NCI-H2196 treated with DMSO at 0.1 percent for 48 hours (cell line): ENCODE data around the gene FYTTD1.

Experiments used
- DNase-seq: peaks from one replicate; lab custom pipeline; 2025; ENCODE audit not compliant: unreplicated experiment; lab: John Stamatoyannopoulos, UW

Gene FYTTD1

DNA sequence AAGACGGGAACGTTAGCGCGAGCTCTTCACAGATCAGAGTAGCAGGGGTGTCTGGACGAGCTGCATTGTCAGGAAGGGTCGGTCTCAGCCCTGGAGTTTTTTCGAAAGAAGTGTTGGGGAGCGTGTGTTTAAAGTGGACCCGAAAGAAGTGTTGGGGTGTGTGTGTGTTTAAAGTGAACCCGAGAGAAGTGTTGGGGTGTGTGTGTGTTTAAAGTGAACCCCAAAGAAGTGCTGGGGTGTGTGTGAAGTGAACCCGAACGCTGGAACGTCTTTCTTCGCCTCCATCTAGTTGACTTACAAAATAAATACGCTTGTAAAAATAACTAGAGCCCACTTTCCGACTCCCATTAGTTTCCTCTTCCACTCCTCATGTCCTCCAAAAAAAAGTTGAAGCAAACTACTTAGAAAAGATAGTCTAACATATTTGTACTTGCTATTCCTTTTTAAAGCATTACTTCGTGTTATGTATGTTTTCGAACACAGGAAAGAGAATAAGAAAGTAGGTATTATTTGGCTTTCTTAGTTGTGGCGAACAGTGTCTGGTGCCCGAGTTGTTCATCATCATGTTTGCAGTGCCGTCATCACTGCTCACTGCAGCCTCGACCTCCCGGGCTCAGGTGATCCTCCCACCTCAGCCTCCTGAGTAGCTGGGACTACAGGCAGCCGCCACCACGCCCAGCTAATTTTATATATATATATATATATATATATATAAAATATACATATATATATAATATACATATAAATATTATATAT, 42.4 kb downstream of the FYTTD1 start:
- no peak for DNase-seq

DNA sequence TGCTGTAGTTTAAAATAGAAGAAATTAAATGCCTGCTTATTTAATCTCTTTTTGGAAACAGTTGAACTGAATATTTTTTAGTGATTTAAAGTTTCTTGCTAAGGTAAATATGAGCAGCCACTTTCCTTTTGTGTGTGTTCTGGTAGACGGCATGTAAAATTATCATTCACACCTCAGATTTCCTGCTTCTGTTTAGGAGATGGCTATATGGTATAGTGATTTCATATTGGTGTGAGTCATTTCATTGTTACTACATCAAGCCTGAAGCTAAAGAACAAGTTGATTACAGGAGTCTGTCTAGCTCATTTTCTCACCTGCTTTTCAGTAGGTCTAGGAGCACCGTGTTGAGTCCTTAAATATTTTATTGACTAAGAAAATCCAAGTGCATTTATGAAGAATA, 43.6 kb downstream of the FYTTD1 start:
- no peak for DNase-seq

DNA sequence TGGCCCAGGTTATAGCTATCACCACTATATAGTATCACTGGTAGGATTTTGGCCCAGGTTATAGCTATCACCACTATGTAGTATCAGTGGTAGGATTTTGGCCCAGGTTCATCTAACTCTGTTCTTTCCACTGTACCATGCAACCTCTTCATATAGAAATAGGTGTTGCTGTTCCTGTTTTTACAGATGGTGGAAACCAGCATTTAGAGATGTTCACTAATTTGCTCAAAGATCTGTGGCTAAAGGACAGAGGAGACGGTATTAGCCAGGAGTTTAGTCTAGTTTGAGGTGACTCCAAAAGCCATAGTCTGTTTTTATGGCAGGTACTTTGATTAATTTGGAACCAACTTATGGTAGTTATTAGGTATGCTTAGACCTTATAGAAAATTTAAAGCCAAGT, 44.4 kb downstream of the FYTTD1 start:
- no peak for DNase-seq

DNA sequence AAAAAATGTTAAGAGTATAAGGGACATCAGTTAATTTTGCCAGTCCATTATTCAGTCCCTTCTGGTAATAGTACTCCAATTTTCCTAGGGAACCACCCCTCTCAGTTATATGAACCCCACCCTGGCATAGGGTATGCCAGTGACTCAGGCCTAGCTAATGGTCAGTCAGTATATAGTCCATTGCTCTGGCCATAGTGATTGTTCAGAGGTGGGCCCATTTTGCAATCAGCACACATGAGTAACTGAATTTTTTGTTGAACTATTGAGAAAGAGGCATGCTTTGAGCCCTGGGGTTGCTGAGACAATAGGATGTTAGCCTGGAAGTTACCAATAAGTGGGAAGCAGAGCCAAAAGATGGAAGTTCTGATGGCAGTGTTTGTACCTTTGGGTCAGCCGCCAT, 45.5 kb downstream of the FYTTD1 start:
- no peak for DNase-seq

DNA sequence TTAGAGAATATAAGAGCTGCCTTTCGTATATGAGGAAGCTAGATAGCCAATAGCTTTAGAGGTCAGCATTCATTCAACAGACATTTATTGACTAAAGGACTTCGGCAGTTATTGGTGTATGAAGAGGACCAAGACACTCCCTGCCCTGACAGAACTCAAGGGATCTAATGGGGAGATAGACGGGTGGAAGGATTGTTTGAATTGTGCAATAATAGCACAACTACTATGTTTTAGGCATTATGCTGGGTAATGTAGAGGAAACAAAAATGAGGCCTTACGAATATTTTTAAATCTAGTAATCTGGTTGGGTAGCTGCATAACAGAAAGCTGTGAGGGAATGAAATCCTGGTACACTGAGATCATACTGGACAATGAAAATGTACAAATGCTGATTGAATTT, 46.4 kb downstream of the FYTTD1 start:
- DNase-seq, result no peak

DNA sequence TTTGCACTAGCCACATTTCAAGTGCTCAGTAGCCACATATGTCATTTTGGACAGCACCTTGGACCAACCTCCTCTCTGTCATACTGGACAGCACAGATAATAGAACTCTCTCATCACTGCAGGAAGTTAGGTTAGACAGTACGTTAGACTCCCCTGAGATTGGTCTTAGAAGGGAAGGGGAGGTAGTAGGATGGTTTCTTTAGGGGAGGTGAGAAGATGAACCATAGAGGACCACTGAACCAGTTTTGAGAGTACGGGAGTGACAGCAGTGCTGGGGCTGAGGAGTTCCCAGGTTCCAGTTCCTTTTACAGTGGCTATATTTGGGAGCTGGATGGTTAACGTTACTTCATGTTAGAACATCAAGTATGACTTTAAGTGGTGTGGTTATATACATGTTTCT, 49.2 kb downstream of the FYTTD1 start:
- no peak for DNase-seq

DNA sequence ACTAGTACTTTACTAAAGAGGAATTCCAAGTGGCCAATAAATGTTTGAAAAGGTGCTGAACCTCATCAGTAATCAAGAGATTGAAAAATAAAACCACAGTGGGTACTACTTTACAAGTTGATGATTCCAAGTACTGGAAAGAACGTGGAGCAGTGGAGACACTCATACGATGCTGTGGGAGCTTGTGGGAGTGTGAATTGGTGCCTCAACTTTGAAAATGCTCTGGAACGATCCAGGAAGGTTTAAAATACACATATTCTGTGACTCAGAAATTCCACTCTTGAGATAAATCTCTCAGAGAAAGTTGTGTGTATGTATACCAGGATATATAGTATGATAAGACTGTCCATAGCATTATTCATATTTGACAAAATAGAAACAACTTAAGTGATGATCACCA, 50.7 kb downstream of the FYTTD1 start:
- no peak for DNase-seq

DNA sequence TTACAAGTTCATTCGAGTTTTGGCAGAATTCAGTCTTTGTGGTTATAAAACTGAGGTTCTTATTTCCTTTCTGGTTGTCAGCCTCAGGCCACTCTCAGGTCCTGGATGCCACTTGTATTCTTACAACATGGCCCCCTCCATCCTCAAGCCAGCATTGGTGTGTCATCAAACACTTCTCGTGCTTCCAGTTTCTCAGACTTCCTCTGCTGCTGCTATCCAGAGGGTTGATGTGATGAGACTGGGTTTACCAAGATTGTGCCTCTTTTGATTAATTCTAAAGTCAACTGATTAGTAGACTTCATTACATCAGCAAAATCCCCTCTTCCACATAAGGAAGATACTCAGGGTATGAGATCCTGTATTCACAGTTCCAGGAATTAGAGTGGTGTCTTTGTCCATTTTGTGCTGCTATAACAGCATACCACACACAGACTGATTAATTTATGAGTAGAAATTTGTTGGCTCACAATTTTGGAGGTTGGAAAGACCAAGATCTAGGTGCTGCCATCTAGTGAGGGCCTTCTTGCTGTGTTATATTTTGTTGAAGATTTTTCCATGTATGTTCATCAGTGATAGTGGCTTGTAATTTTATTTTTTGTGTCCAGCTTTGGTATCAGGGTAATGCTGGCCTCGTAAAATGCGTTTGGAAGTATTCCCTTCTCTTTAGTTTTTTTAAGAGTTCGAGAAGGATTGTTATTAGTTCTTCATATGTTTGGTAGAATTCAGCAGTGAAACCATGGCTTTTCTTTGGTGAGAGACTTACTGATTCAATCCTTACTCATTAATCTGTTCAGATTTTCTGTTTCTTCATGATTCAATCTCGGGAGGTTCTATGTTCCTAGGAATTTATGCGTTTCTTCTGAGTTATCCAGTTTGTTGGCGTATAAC, 52.5 kb downstream of the FYTTD1 start:
- DNase-seq, result no peak

DNA sequence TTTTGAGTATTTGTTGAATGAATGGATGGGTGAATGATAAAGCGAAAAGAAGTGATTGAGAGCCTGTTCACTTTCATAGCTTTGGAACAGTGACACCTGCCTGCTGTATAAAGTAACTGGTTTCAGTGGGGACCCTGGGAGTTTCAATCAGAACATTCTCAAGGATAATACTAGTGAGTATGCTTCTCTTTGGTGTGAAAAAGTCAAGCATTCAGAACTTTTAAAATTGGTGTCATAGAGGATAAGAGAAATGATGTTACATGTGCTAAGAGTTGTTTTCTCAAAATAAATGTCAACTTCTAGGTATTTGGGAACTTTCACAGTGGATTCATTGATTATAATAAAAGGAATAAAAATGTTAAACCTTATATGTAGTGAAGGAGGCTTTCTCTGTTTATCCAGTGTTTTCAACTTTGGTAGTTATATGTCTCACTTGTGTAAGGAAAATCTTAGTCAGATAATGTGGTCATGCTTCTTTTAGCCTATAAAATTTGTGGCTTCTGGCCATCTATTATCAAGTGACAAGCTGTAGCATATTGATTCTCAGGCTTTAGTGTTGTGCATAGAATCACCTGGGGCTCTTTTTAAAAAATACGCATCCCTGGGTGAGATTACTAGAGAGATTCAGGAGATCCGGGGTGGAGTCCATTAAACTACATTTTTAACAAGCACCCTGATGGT, 53.2 kb downstream of the FYTTD1 start:
- no peak for DNase-seq

DNA sequence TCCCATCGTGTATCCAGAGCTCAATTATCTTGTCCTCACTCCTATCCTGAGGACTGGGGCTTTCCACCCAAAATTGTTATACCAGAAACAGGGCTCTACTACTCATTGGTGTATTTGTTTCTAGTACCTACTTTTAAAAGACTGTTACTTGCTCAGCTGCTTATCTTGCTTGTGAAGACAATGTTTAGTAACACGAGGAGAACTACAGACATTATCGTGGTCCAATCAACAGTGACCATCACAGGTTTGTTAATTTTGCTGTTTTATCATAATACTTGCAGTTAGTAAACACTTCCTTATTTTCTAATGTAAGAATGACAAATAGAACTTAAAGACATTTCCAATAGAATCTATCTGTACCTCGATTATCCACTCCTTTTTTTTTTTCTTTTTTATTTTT, 54.8 kb downstream of the FYTTD1 start:
- no peak for DNase-seq

DNA sequence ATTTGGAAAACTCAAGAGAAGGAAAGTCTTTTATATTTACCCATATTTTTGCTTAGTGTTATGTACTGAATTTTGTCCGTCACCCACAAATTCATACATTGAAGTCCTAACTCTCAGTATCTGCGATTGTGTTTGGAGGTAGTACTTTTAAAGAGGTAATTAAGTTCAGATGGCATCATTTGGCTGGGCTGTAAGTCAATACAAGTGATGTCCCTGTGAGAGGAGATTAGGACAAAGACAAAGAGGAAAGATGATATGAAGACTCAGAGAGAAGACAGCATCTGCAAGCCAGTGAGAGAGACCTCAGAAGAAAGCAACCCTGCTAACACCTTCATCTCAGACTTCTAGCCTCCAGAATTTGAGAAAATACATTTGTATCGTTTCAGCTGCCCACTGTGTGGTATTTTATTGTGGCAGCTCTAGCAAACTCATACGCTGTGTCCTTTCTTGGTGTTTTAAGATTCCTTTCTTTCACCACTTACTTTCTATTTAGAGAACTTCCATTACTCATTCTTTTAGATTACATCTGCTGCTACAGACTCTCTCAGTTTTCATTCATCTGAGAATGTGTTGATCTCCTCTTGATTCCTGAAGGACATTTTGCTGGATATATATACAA, 58.4 kb downstream of the FYTTD1 start:
- DNase-seq, result no peak

DNA sequence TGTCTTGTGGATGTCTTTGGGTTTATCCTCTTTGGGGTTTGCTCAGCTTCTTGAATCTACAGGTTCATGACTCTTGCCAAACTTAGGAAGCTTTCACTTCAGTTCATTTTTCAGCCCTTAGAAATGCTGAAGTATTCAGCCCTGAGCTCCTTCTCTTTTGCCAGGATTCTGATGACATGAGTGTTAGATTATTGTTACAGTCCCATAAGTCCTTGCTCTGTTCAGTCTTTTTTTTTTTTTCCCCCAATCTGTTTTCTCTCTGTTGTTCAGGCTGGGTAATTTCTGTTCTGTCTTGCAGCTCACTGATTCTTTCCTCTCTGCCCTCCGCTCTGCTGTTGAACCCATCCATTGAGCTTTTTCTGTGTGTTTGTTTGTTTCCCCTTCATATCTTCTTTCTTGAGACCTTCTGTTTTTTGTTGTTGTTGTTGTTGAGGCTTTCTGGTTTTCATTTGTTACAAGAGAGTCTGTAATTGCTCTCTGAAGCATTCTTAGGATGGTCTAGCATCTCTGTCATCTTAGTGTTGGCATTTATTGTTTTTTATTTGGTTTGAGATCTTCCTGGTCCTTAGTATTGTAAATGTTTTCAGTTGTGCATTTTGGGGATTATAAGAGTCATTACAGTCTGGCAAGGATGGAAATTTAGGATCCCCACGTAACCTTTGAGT, 59.8 kb downstream of the FYTTD1 start:
- no peak for DNase-seq

DNA sequence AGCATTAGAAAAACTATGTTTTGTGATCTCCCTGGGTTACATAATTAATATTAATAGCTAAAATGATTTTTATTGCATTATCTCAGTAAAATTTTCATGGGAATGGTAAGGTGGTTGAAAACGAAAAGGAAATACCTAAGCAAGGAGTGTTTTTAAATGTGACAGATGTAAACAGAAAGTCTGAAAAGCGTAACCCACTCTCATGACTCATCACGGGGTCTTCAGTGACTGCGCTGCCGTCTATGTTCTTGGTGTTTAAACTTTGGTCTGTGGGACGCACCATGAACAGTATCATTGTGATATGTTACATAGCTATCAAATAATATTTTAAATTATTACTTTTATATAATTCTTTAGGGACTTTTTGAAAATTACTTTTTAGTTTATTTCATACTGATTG, 61.2 kb downstream of the FYTTD1 start:
- DNase-seq, result no peak

DNA sequence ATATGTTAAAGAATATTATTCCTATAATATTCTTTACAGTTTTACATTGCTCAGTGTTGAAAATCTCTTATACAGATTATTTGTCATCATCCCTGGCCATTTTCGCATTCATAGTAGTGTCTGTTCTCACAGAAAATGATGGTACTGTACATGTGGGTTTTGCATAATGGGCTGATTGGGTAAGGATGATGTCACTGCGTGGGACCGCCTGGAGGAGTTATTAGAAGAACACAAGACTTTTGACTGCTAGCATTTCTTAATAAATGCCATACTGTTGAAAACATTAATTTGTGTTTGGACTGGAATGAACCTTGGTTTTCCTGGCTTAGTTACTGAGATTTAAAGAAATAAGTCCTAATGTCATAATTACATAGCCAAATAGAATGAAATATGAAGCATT, 61.7 kb downstream of the FYTTD1 start:
- no peak for DNase-seq

DNA sequence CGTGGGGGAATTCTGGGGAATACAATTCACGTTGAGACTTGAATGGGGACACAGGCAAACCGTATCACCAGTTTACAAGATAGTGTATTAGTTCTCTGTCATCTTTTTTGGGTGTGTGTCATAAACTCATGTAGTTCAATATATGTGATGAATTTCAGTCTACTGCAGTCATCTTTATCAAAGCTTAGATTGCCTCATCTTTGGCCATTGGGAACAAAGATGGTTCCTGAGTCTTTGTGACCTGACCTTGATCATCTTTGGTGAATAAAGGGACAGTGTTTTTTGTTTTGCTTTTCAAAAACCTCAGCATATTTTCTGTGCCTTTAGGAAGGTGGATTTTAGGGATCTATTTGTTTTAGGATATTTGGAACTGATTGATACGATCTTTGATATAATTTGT, 64.7 kb downstream of the FYTTD1 start:
- no peak for DNase-seq

DNA sequence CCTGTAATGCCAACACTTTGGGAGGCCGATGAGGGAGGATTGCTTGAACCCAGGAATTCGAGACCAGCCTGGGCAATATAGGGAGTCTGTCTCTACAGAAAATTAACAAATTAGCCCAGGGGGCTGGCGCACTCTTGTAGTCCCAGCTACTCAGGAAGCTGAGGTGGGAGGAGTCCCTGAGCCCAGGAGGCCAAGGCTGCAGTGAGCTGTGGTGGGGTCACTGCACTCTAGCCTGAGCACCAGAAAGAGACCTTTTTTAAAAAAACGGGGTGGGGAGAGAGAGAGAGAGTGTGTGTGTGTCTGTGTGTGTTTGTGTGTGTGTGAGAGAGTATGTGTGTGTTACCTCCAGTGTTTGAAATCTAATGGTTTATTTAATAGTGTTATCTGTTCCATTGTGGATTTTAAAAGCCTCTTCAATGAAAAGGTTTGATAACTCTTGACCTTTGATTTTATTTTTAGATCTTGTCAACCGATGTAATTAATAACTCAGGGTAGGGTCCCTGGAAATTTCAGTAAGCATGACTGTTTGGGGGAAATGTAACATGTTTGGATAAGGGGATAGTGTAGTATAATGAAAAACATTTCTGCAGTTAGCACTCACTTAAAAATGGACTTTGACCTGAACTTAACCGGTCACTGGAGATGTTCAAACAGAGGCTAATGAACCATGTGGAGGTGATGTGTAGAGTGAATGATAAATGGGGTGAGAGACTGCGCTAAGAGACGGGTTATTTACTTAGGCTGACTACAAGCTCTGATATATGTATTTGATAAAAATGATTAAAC, 71.1 kb downstream of the FYTTD1 start:
- no peak for DNase-seq

DNA sequence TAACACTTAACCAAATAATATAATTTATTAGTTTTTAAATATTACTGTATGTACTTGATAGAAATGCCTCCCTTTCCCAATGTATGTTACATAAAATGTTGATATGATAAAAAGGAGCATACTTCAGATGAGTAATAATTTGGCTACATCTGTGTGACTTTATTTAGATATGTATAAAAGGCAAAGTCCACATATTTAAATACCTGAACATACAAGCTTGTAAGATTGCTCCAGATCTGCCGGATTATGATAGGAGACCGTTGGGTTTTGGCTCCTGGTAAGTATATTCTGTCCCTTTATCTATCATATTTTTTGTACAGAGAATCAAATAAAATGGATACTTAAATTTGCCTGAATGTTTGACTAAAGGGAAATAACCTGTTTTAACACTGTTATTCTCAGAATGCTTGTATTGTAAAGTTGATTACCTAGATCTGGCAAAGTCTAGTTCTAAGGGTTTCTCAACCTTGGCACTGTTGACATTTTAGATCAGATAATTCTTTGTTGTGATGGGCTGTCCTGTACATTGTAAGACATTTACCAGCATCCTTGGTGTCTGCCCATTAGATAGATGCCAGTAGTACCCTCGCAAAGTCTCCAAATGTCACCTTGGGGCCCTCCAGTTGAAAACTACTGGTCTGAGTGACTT, 79.8 kb downstream of the FYTTD1 start:
- DNase-seq, result no peak

DNA sequence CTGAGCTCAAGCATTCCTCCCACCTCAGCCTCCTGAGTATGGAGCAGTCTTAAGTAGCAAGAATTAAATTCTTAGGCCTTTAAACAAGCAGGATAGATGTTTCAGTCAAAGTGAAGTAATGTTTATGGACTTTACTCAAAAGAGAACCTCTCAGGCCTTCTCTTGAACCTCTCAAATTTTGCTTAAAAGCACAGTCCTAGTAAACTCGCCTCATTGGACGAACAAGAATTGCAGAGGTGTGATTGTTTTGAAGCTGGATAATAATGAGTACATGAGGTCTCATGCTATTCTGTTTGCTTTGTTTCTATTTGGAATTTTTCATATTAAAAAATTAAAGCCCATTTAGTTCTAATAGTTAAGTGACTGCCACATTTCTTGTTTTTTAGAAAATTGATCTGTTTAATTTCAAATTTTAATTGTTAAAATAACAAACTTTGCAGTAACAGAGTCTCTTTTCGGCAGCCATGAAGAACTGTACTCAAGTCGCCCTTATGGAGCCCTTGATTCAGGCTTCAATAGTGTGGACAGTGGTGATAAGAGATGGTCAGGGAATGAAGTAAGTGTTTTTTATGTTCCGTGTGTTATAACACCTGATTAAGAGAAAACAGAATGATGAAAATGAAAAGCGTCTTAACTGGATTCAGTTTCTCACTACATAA, 80.8 kb downstream of the FYTTD1 start:
- DNase-seq, result no peak

DNA sequence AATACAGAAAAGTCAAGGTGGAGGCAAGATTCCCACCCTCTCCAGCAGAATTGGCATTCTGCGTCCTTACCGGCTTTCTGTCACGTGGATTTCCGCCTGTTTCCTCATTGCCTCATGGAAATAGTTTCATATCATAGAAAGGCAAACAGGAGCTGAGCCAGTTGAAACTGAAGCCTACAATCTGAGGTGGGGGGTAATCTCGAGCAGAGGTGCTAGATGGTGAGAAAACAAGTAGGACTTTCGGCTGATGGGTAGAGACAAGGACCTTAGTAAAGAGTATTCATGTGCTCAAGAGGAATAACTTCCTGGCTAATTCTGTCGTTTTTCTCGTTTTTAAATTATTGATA, 81.3 kb downstream of the FYTTD1 start:
- DNase-seq, result no peak
